T-helper 9 cell (primary cell): ENCODE data around the gene C11orf16.
A peak's percentile ranks its signal among the peaks of the same experiment; 100 is the strongest.
"Not testable (repeated sequence)": the region's sequence is repeated elsewhere in the genome, so short reads cannot be mapped to it uniquely, and the experiment has no call there.

Experiments
- DNase-seq: peaks from one replicate; pipeline ENCODE4 v3.0.0-alpha.2; 2020
- total RNA-seq, 2 donors: gene quantifications; one replicate each; lab custom pipeline; 2026; lab: John Stamatoyannopoulos, UW

The C11orf16 gene
- 0 reads per million in 2 donors for total RNA-seq

GRCh38 chr11:8932564-8933180 is at the start of gene C11orf16:
C11orf16 (minus strand) TSS chr11:8932947; CDS start chr11:8932308, 639 bp downstream.
- DNase-seq: no peak

- no peak for DNase-seq
Measured at GRCh38 chr11:8980485-8980884, 47.7 kb upstream of the C11orf16 start.

- DNase-seq: not testable (repeated sequence)
Measured at GRCh38 chr11:8979365-8979764, 46.6 kb upstream of the C11orf16 start.

- no peak for DNase-seq
Measured at GRCh38 chr11:8973121-8973520, 40.4 kb upstream of the C11orf16 start.

GRCh38 chr11:8971924-8972316 is 39.2 kb upstream of the C11orf16 start:
- DNase-seq: no peak

- no peak for DNase-seq
Measured at GRCh38 chr11:8971196-8971923, 38.6 kb upstream of the C11orf16 start.

GRCh38 chr11:8967184-8967583 is 34.4 kb upstream of the C11orf16 start:
- DNase-seq: no peak

- peak; percentile 54 for DNase-seq
Measured at GRCh38 chr11:8964324-8965320, 31.9 kb upstream of the C11orf16 start, which contains the start of gene TMEM9B. TMEM9B (minus strand) TSS chr11:8964442; CDS start chr11:8964313, 129 bp downstream.

GRCh38 chr11:8963569-8964323 is 31.0 kb upstream of the C11orf16 start:
- DNase-seq: peak; percentile 58

GRCh38 chr11:8962841-8963240 is 30.1 kb upstream of the C11orf16 start:
- DNase-seq: no peak

GRCh38 chr11:8961401-8961800 is 28.7 kb upstream of the C11orf16 start:
- DNase-seq: no peak

GRCh38 chr11:8959546-8960166 is 26.9 kb upstream of the C11orf16 start:
- DNase-seq: no peak

GRCh38 chr11:8956860-8957259 is 24.1 kb upstream of the C11orf16 start:
- no peak for DNase-seq

GRCh38 chr11:8948886-8949285 is 16.1 kb upstream of the C11orf16 start:
- no peak for DNase-seq

- DNase-seq: no peak
Measured at GRCh38 chr11:8947230-8947943, 14.6 kb upstream of the C11orf16 start.

GRCh38 chr11:8942518-8943066 is 9.8 kb upstream of the C11orf16 start, which contains the start of gene ASCL3:
ASCL3 (minus strand) TSS chr11:8943016; CDS start chr11:8938161, 4,855 bp downstream.
- no peak for DNase-seq

- DNase-seq: no peak
Measured at GRCh38 chr11:8941341-8942103, 8.8 kb upstream of the C11orf16 start.

- no peak for DNase-seq
Measured at GRCh38 chr11:8937659-8938058, 4.9 kb upstream of the C11orf16 start.

- DNase-seq: no peak
Measured at GRCh38 chr11:8937159-8937558, 4.4 kb upstream of the C11orf16 start.

- DNase-seq: not testable (repeated sequence)
Measured at GRCh38 chr11:8935789-8936188, 3.0 kb upstream of the C11orf16 start.
